GM12878 (cell line): ENCODE measurements around the gene STAB2. TPM values are rescaled to one million over a fixed set of nuclear protein-coding genes. Genes with fewer than 3 reads are reported as not detected.

Experiments
- ATAC-seq: fragments of 200-7000 bp; cut with Tn5 transposase; 3 replicates; pipeline ENCODE4 v1.9.1; 2020; ENCODE audit warnings: mild to moderate bottlenecking, moderate library complexity
- BruUV-seq: library from RNA; stranded (reverse); fragments of 400-500 nt; replicated peaks from 2 replicates; lab custom pipeline; 2021; lab: Mats Ljungman, UMichigan
- CTCF ChIA-PET: fragments of 300-600 bp; sonication (Branson Sonifier 250); formaldehyde crosslinking; extraction: SDS; loops from one replicate; lab custom pipeline; 2021; ENCODE audit warnings: inconsistent platforms; lab: Yijun Ruan, JAX
- POLR2A ChIA-PET: fragments of 350-600 bp; formaldehyde crosslinking; extraction: SDS; loops from one replicate; lab custom pipeline; 2021; ENCODE audit warnings: inconsistent platforms; lab: Charles Lee
- RAD21 ChIA-PET: fragments of 300-600 bp; sonication (Branson Sonifier 250); formaldehyde crosslinking; loops from one replicate; lab custom pipeline; 2023; ENCODE audit warnings: antibody characterized with exemption; ENCODE audit not compliant: unreplicated experiment; lab: Charles Lee
- SMC1A ChIA-PET: fragments of 300-600 bp; sonication (Branson Sonifier 250); formaldehyde crosslinking; loops from one replicate; lab custom pipeline; 2023; ENCODE audit not compliant: unreplicated experiment, uncharacterized antibody; lab: Charles Lee
- DNase-seq: peaks from one replicate; pipeline ENCODE4 v3.0.0-alpha.2; 2011; ENCODE audit warnings: low read depth, low spot score
- FAIRE-seq: peaks from 3 replicates; lab custom pipeline; 2011; peaks lifted over from hg19 to GRCh38; lab: Jason Lieb, UNC
- H2AFZ ChIP-seq: 2 replicates; pipeline ENCODE4 v1.6.0; 2011; ENCODE audit warnings: low read depth, low read length, control low read depth; ENCODE audit not compliant: control insufficient read depth
- H3K27ac ChIP-seq: 2 replicates; pipeline ENCODE4 v1.5.1; 2011; ENCODE audit warnings: control low read depth; ENCODE audit not compliant: control insufficient read depth, insufficient read depth
- H3K27me3 ChIP-seq, 2 experiments: replicated peaks in 1 of 2; 2 replicates each; pipeline versions ENCODE4 v1.6.0 to v1.6.1; 2011; ENCODE audit warnings: low read length in 1 of 2; ENCODE audit not compliant: control insufficient read depth in 2 of 2, insufficient read depth in 2 of 2
- H3K36me3 ChIP-seq, 2 experiments: 2 replicates each; pipeline ENCODE4 v1.5.1; 2011; ENCODE audit warnings: low read length in 1 of 2; ENCODE audit not compliant: control insufficient read depth in 2 of 2, insufficient read depth in 2 of 2
- H3K4me1 ChIP-seq: 2 replicates; pipeline ENCODE4 v1.6.1; 2011; ENCODE audit warnings: mild to moderate bottlenecking, low read length, moderate library complexity, mixed read lengths; ENCODE audit not compliant: control insufficient read depth, insufficient read depth
- H3K4me2 ChIP-seq: 2 replicates; pipeline ENCODE4 v1.6.0; 2011; ENCODE audit warnings: control low read depth; ENCODE audit not compliant: control insufficient read depth, insufficient read depth
- H3K4me3 ChIP-seq: fragments of 200-600 bp; sonication (generic); 2 replicates; pipeline ENCODE4 v1.5.1; 2016
- H3K79me2 ChIP-seq: 2 replicates; pipeline ENCODE4 v1.6.0; 2011; ENCODE audit warnings: low read length; ENCODE audit not compliant: control insufficient read depth, insufficient read depth
- H3K9ac ChIP-seq: 2 replicates; pipeline ENCODE4 v1.8.0; 2011; ENCODE audit warnings: low read length, control low read depth, mixed read lengths; ENCODE audit not compliant: control insufficient read depth, insufficient read depth
- H3K9me3 ChIP-seq: replicated peaks from 3 replicates; pipeline ENCODE4 v1.5.1; 2011; ENCODE audit warnings: mild to moderate bottlenecking, low read length; ENCODE audit not compliant: control insufficient read depth, insufficient read depth
- H4K20me1 ChIP-seq: 2 replicates; pipeline ENCODE4 v1.6.0; 2011; ENCODE audit not compliant: control insufficient read depth, insufficient read depth
- BHLHE40 ChIP-seq, 2 experiments: fragments of 450-650 bp in 1 of 2; IDR thresholded peaks; 2 replicates each; pipeline ENCODE4 v1.6.1; 2011 to 2017; ENCODE audit warnings: low read depth in 2 of 2, borderline replicate concordance in 1 of 2, improper control_type of control experiment in 1 of 2, low read length in 1 of 2, mild to moderate bottlenecking in 1 of 2
- CREB1 ChIP-seq: IDR thresholded peaks from 2 replicates; pipeline ENCODE4 v1.6.1; 2012; ENCODE audit warnings: low read depth, mild to moderate bottlenecking, inconsistent platforms
- FOXM1 ChIP-seq: IDR thresholded peaks from 2 replicates; pipeline ENCODE4 v1.6.1; 2012; ENCODE audit warnings: low read depth, mild to moderate bottlenecking, inconsistent platforms, low read length, moderate library complexity
- HDGF ChIP-seq: fragments of 450-650 bp; IDR thresholded peaks from 2 replicates; pipeline ENCODE4 v1.6.1; 2016; ENCODE audit warnings: antibody characterized with exemption
- NR2F1 ChIP-seq: fragments of 450-650 bp; conservative IDR thresholded peaks from 2 replicates; pipeline ENCODE4 v1.6.1; 2017; ENCODE audit warnings: mild to moderate bottlenecking
- SMAD5 ChIP-seq: IDR thresholded peaks from 2 replicates; pipeline ENCODE4 v1.6.1; 2016; ENCODE audit warnings: antibody characterized with exemption, low read depth
- ZBTB4 ChIP-seq: fragments of 450-650 bp; formaldehyde crosslinking; IDR thresholded peaks from 2 replicates; pipeline ENCODE4 v1.4.0; 2022; ENCODE audit warnings: mild to moderate bottlenecking, moderate library complexity
- WGBS: methylation state at CpG from one replicate; pipeline ENCODE4 v1.1.6; 2016; ENCODE audit warnings: low lambda C conversion rate; ENCODE audit not compliant: insufficient replicate concordance, insufficient coverage; ENCODE audit errors: missing lambda C conversion rate; 5-methylcytosine and 5-hydroxymethylcytosine counted together
- in situ Hi-C: fragments of 300-500 bp; cut with MboI; formaldehyde crosslinking; loops from 9 replicates; pipeline ENCODE4 v1.14.3; 2018; ENCODE audit warnings: mixed read lengths
- intact Hi-C: fragments of 100-400 bp; cut with micrococcal nuclease; formaldehyde crosslinking; loops from one replicate; pipeline ENCODE4 v1.14.2; 2022; ENCODE audit not compliant: unreplicated experiment
- polyA plus RNA-seq, 11 experiments: library from polyadenylated mRNA; depleted of rRNA in 4 of 11; unstranded in 6 of 11; stranded (reverse) in 5 of 11; fragments of >200 nt; fragmentation: Nextera tagmentation in 4 of 11; fragmentation: Illumina TruSeq in 1 of 11; extraction: Ambion mirVana in 4 of 11; extraction: Trizol in 1 of 11; gene quantifications; 1 replicate in 1 of 11; 2 replicates in 10 of 11; pipeline versions ENCODE4 v1.2.1 to v1.2.3, GENCODE V29; 2011 to 2016; ENCODE audit warnings: inconsistent platforms in 2 of 11, missing spikeins in 2 of 11, low read depth in 1 of 11
- total RNA-seq, 4 experiments: library from RNA; depleted of rRNA in 3 of 4; stranded (reverse); fragments of >200 nt in 3 of 4; fragmentation: Illumina TruSeq in 1 of 4; extraction: Trizol in 1 of 4; gene quantifications; 2 replicates each; pipeline versions ENCODE4 v1.2.1 to v1.2.3, GENCODE V29; 2013 to 2021
- TF ChIP-seq, protein P1 (sequence below): fragments of 450-650 bp; IDR thresholded peaks from 2 replicates; pipeline ENCODE4 v1.6.1; 2016; ENCODE audit warnings: mild to moderate bottlenecking

STAB2 gene
- total and polyA plus RNA-seq, 10 of the 15 experiments (the other 5 are each of a cell fraction or from before 2014, with no cell fraction given), result 0.37 TPM; not detected in 9

GRCh38 chr12:103773109-103773910, 186.2 kb downstream of the STAB2 start:
- H3K27ac ChIP-seq, result no peak overlapping the region
- H3K4me2 ChIP-seq, result no peak overlapping the region
- TF ChIP-seq ZBTB4 (CRISPR knock-in tag), result no peak
- no peak for TF ChIP-seq HDGF
- TF ChIP-seq CREB1, result no peak
- TF ChIP-seq, protein P1, sequence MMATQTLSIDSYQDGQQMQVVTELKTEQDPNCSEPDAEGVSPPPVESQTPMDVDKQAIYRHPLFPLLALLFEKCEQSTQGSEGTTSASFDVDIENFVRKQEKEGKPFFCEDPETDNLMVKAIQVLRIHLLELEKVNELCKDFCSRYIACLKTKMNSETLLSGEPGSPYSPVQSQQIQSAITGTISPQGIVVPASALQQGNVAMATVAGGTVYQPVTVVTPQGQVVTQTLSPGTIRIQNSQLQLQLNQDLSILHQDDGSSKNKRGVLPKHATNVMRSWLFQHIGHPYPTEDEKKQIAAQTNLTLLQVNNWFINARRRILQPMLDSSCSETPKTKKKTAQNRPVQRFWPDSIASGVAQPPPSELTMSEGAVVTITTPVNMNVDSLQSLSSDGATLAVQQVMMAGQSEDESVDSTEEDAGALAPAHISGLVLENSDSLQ, result no peak
- TF ChIP-seq BHLHE40 (IDR thresholded peaks at IDR 0.05; ENCODE audit: borderline replicate concordance in 1 of 2, low read depth in 2 of 2, low read length in 1 of 2), result no peak
- no peak for TF ChIP-seq NR2F1
- no peak for TF ChIP-seq FOXM1
- no peak for TF ChIP-seq SMAD5
- no peaks in the 10 kb centered on the region for H3K9me3 ChIP-seq
- WGBS, result 71% methylated on average over 4 of the region's 4 CpGs
- no peak for DNase-seq
- no peak for FAIRE-seq
- SMC1A ChIA-PET, result interaction anchor here (0.7 to 1.5 kb wide), 6 partner anchors 8 to 127 kb away, joined by 3 to 4 read pairs (median 3); partner anchors contain the start of gene NT5DC3
- POLR2A ChIA-PET, result interaction anchor here (0.5 kb wide), 1 partner anchor 472 kb away, joined by 7 read pairs; no protein-coding TSS in a partner anchor
- H3K9ac ChIP-seq, result no peak overlapping the region
- no peak overlapping the region for H3K4me3 ChIP-seq
- H3K27me3 ChIP-seq, result no peaks in the 10 kb centered on the region
- CTCF ChIA-PET, result interaction anchor here (0.8 to 1.6 kb wide), 3 partner anchors 9 to 60 kb away, joined by 3 to 4 read pairs (median 3); no protein-coding TSS in a partner anchor
- no peak for ATAC-seq
- H3K4me1 ChIP-seq, result no peaks in the 10 kb centered on the region
- no TSS peak for BruUV-seq
- no peaks in the 10 kb centered on the region for H4K20me1 ChIP-seq
- RAD21 ChIA-PET, result no interaction called here
- peaks cover 0 to 2% of the 10 kb centered on the region in 2 experiments; a peak in 2 of 4 replicates for H3K36me3 ChIP-seq
- H3K79me2 ChIP-seq, result no peaks in the 10 kb centered on the region
- no peak overlapping the region for H2AFZ ChIP-seq
- in situ Hi-C loops, result no loop called here
- intact Hi-C loops, result no loop called here
